NCI-H1048 (cell line): Measurements from ENCODE around the gene PCA3.

Experiments
- DNase-seq: peaks from one replicate; lab custom pipeline; 2025; lab: John Stamatoyannopoulos, UW

The PCA3 gene

DNA sequence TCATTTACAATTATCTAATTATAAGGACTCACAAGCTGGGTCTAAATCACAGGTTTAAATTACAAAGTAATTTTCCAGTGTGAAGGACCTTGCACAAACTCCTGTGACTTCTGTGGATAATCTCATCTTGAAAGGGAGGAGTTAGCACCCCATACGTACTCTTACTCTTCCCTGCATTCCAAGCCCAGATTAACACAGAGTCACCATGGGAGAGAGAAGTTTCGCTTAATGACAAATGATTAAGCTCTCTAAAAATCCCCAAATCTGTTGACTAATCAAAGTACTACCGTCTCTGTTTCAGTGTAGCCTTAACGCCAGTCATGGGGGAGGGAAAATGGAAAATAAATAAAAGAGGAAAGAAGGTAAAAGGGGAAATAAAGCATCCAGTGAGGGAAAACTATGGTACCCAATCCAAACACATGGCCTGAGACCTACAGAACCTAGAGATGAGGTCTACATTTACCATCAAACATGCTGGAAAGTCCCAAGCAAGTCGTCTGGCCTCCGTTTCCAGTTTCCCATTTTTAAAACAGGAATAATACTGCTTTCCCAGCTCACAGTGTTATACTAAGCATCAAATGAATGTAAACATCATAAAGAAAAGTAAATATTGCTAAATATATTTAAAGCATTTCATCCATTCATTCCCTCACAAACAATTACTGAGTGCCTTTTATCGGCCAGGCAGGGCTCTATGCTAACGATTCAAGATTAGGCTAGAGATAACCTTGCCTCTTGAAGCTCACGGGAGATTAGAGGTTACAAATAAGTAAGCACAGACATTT lies 63.2 kb downstream of the PCA3 start:
- DNase-seq: no peak

DNA sequence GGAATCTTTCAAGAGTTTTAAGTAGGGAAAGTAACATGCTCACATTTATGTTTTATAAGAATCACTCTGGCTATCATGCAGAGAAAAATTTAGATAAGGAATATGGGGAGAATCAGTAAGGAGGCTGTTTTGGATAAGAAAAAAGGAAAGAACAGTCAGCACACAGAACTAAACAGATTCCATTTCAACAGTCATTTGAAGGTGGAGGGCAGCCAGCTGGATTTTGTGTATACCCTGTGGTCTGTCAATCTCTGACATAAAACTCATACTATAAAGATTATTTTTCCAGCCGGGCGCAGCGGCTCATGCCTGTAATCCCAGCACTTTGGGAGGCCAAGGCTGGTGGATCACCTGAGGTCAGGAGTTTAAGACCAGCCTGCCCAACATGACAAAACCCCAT lies 64.2 kb downstream of the PCA3 start:
- no peak for DNase-seq

DNA sequence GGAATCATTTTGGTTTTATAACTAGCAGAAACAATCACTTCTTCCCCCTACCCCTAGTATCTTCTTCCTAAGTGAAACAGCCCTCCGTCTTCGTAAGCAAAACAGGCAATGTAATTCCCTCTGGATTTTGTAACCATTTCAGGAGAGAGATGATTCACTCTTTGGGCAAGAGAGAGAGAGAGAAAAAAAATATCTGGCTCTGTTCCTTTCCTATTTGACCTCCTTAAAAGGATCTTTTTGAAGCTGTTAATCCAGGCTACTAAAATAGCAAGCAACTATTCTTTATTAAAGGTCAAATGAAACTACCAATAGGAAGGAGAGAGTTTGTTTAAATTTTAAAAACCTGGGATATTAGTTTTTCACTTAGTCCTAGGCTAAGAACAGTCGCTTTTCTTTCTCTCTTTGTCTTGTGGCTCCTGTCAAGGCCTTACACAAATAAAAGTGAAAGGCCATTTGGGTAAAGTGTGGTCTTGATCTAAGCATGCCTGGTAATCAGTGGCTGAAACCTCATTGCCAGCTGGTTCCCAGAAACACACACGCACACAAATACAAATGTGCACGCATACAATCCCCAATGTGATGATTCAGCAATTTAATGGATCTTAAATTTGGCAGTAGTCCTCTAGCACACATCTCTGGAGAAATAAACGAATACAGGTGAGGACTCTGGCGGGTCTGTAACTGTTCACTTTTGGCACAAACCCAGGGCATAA lies 71.5 kb downstream of the PCA3 start:
- no peak for DNase-seq
